K562 treated with DMSO at 1 percent for 24 hours (cell line): ENCODE results near the gene HAAO. TPM values are rescaled to one million over a fixed set of nuclear protein-coding genes. Genes with fewer than 3 reads are reported as not detected.

Experiments used
- total RNA-seq: library from RNA; unstranded; fragments of 300-600 nt; gene quantifications from 2 replicates; pipeline ENCODE4 v1.2.3, GENCODE V29; 2022; ENCODE audit warnings: low read depth; ENCODE audit not compliant: insufficient read depth

Gene HAAO
- not detected in 2 replicates for total RNA-seq

GRCh38 chr2:42792583-42793333 lies at the start of gene HAAO:
TSS of gene HAAO (minus strand) at chr2:42792583. CDS start at chr2:42792536, 47 bp downstream.

GRCh38 chr2:42764096-42764495 lies 28.3 kb downstream of the HAAO start, which contains the start of gene OXER1:
TSS of gene OXER1 (minus strand) at chr2:42764135. CDS start at chr2:42764062, 73 bp downstream.

Other genes starting within 250 kb of the HAAO start
- gene MTA3, start 224.0 kb downstream of the HAAO start, total RNA-seq = 11.8 and 13.2 TPM in 2 replicates
- gene OXER1, start 28.4 kb downstream of the HAAO start, total RNA-seq = not detected in 2 replicates